ENCODE results near the gene GPD1. TPM values are rescaled to one million over a fixed set of nuclear protein-coding genes. Genes with fewer than 3 reads are reported as not detected.

Gene GPD1
- total and polyA plus RNA-seq, 10 of the 15 experiments (the other 5 are each of a cell fraction or from before 2014, with no cell fraction given), result 0.04 to 0.61 (median 0.26) TPM; not detected in 1

DNA sequence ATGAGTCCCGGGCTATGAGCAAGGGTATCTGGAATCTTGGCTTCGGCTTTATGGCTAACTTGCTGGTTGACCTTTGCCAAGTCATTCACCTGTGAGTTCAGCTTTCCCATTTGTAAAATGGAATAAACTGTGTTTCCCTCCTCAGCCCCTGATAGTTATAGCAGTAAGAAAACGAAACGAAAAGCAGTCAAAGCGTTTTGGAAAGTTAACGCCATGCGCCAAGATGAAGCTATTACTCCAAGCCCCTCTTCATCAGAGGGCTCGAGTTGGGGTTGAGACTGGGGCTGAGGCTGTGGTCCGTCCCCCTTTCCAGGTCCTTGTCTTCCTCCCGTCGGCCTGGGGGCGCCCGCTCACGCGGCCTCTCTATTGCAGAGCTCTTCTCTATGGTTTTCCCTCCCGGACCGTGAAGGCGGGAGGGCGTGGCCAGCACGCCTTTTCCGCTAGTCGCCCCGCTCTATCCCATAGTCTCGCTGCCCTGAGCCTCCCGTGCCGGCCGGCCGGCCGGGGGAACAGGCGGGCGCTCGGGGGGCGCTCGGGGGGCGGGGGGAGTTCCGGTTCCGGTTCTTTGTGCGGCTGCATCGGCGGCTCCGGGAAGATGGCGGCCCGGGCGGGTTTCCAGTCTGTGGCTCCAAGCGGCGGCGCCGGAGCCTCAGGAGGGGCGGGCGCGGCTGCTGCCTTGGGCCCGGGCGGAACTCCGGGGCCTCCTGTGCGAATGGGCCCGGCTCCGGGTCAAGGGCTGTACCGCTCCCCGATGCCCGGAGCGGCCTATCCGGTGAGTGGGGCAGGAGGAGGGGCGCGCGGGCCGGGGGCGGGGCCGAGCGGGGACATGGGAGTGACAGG is 18.8 kb upstream of the GPD1 start, which contains the start of gene SMARCD1 (continued):
- no peak for TF ChIP-seq PRDM15 (CRISPR knock-in tag; IDR thresholded peaks at IDR 0.05)
- no peak for TF ChIP-seq ZNF207 (IDR thresholded peaks at IDR 0.05; ENCODE audit: borderline replicate concordance)
- TF ChIP-seq ZNF592 (IDR thresholded peaks at IDR 0.05), result peak; percentile 52; the same call in 1 of the 2 replicates
- TF ChIP-seq, protein P1, sequence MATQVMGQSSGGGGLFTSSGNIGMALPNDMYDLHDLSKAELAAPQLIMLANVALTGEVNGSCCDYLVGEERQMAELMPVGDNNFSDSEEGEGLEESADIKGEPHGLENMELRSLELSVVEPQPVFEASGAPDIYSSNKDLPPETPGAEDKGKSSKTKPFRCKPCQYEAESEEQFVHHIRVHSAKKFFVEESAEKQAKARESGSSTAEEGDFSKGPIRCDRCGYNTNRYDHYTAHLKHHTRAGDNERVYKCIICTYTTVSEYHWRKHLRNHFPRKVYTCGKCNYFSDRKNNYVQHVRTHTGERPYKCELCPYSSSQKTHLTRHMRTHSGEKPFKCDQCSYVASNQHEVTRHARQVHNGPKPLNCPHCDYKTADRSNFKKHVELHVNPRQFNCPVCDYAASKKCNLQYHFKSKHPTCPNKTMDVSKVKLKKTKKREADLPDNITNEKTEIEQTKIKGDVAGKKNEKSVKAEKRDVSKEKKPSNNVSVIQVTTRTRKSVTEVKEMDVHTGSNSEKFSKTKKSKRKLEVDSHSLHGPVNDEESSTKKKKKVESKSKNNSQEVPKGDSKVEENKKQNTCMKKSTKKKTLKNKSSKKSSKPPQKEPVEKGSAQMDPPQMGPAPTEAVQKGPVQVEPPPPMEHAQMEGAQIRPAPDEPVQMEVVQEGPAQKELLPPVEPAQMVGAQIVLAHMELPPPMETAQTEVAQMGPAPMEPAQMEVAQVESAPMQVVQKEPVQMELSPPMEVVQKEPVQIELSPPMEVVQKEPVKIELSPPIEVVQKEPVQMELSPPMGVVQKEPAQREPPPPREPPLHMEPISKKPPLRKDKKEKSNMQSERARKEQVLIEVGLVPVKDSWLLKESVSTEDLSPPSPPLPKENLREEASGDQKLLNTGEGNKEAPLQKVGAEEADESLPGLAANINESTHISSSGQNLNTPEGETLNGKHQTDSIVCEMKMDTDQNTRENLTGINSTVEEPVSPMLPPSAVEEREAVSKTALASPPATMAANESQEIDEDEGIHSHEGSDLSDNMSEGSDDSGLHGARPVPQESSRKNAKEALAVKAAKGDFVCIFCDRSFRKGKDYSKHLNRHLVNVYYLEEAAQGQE (IDR thresholded peaks at IDR 0.05; ENCODE audit: low read depth, low read length), result no peak
- TF ChIP-seq BHLHE40 (IDR thresholded peaks at IDR 0.05; ENCODE audit: borderline replicate concordance in 1 of 2, low read depth in 2 of 2, low read length in 1 of 2), result peak; percentile 77 to 85; a peak in 3 of 4 replicates
- no peak for TF ChIP-seq SUZ12 (IDR thresholded peaks at IDR 0.05; ENCODE audit: unreplicated experiment)
- TF ChIP-seq BCL3 (IDR thresholded peaks at IDR 0.05; ENCODE audit: borderline replicate concordance, insufficient read depth, low read depth, low read length, poor library complexity, severe bottlenecking), result no peak
- peak; percentile 79; the same call in 1 of the 2 replicates for TF ChIP-seq MXI1 (IDR thresholded peaks at IDR 0.05; ENCODE audit: low read depth, low read length)
- no peak for TF ChIP-seq MTA3 (IDR thresholded peaks at IDR 0.05; ENCODE audit: borderline replicate concordance, low read length)

Measured in GM12878 (cell line).